ENCODE data around the gene OXA1L. TPM values are rescaled to one million over a fixed set of nuclear protein-coding genes. Genes with fewer than 3 reads are reported as not detected.

The OXA1L gene
- total and polyA plus RNA-seq, 4 donors: 53.6 to 106 (median 61.8) TPM

GRCh38 chr14:22814373-22814772, 47.9 kb downstream of the OXA1L start:
- no peak for TF ChIP-seq FOXA1 (IDR thresholded peaks at IDR 0.05)
- no peak for TF ChIP-seq RAD21 (IDR thresholded peaks at IDR 0.05)
- TF ChIP-seq EGR1 (IDR thresholded peaks at IDR 0.05; ENCODE audit: low read depth in 2 of 2): no peak
- no peak for TF ChIP-seq NR2F2 (IDR thresholded peaks at IDR 0.05)
- no peak for TF ChIP-seq GABPA (IDR thresholded peaks at IDR 0.05 in 1 of 2, conservative IDR thresholded peaks at IDR 0.05 in 1 of 2)
- TF ChIP-seq HNF4A (conservative IDR thresholded peaks at IDR 0.05): no peak

GRCh38 chr14:22814941-22815713, 48.6 kb downstream of the OXA1L start, which contains the start of gene SLC7A7:
Gene SLC7A7, minus strand, starts transcription at chr14:22815435. Its CDS starts 2,037 bp downstream, at chr14:22813398.
- TF ChIP-seq HNF4G (IDR thresholded peaks at IDR 0.05) (no peak), HNF4A (conservative IDR thresholded peaks at IDR 0.05) (peak in 1 of 2 donors; percentile 24), FOXA2 (IDR thresholded peaks at IDR 0.05) (no peak)
- Histone ChIP-seq H3K4me1 (ENCODE audit: control insufficient read depth in 4 of 4, insufficient read depth in 4 of 4, low read length in 3 of 4) (peaks cover 0 to 7% (median 3%) of the 10 kb centered on the region in 4 donors), H3K4me3 (ENCODE audit: low read depth in 1 of 3, low read length in 3 of 3) (peak within 1 kb of the TSS in 1 of 3 donors; percentile 27), H3K9me3 (ENCODE audit: control insufficient read depth in 4 of 4, low read length in 3 of 4) (no peaks in the 10 kb centered on the region), H3K27me3 (ENCODE audit: control insufficient read depth in 4 of 4, insufficient read depth in 4 of 4, low read length in 3 of 4) (no peaks in the 10 kb centered on the region), H3K27ac (ENCODE audit: low read depth in 1 of 2, low read length in 2 of 2) (peak within 1 kb of the TSS in 1 of 2 donors; percentile 39), H3K36me3 (ENCODE audit: control insufficient read depth in 4 of 4, insufficient read depth in 3 of 4, low read depth in 1 of 4, low read length in 3 of 4) (no peaks in the 10 kb centered on the region), H3K9ac (ENCODE audit: low read depth in 1 of 2, low read length in 2 of 2) (peak within 1 kb of the TSS in 1 of 2 donors; percentile 31)
- 44% methylated on average over 10 of the region's 10 CpGs for WGBS
- no peak for DNase-seq (ENCODE audit: low spot score)

More at GRCh38 chr14:22814373-22814772, 47.9 kb downstream of the OXA1L start:
- Histone ChIP-seq H3K27me3 (ENCODE audit: control insufficient read depth in 4 of 4, insufficient read depth in 4 of 4, low read length in 3 of 4) (no peaks in the 10 kb centered on the region), H3K9ac (ENCODE audit: low read depth in 1 of 2, low read length in 2 of 2) (no peak overlapping the region), H3K4me1 (ENCODE audit: control insufficient read depth in 4 of 4, insufficient read depth in 4 of 4, low read length in 3 of 4) (no peaks in the 10 kb centered on the region), H3K36me3 (ENCODE audit: control insufficient read depth in 4 of 4, insufficient read depth in 3 of 4, low read depth in 1 of 4, low read length in 3 of 4) (no peaks in the 10 kb centered on the region), H3K4me3 (ENCODE audit: low read depth in 1 of 3, low read length in 3 of 3) (peak overlapping the region in 1 of 3 donors; percentile 27), H3K27ac (ENCODE audit: low read depth in 1 of 2, low read length in 2 of 2) (no peak overlapping the region), H3K9me3 (ENCODE audit: control insufficient read depth in 4 of 4, low read length in 3 of 4) (no peaks in the 10 kb centered on the region)
- no peak for DNase-seq (ENCODE audit: low spot score)
- WGBS: 75% methylated on average over 7 of the region's 7 CpGs

DNA sequence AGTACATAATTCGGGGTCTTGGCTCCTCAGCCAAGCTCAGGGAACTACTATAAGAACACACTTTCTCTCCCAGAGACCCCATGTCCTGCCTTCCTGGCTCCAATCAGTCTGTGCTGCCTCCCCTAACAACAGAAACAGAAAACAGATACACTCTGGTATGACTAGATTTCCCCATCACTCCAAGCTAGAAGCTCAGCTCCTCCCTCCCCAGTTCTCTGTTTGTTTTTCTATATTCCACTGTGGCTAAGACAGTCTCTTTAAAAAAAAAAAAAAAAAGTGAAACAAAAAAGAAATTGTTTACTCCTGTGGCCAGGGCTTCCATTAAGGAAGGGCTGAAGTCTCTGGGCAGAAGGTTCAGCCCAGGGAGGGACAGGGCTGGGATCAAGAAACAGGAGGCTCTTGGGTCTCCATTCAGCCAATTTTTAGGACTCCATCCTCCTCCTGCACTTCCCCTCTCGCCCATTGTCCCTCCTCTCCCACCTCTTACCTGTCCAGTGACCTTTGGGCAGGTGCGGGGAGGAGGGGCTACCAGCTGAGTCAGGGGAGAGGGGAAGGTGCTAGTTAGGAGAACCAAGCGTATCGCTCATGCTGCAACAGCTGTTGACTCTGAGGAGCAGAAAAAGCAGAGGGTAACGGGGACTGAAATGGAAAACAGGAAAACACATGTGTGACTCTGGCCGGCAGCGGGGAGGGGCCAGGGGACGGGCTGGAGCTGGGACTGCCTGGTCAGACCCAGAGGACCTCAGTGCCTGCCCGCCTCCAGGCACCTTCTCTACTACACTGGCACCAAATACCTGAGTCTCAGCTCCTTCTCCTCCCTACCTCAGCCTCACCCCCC, 52.9 kb downstream of the OXA1L start:
- Histone ChIP-seq H3K27ac (ENCODE audit: low read depth in 1 of 2, low read length in 2 of 2) (peak overlapping the region; percentile 67 to 80), H3K9me3 (ENCODE audit: control insufficient read depth in 4 of 4, low read length in 3 of 4) (no peaks in the 10 kb centered on the region), H3K27me3 (ENCODE audit: control insufficient read depth in 4 of 4, insufficient read depth in 4 of 4, low read length in 3 of 4) (no peaks in the 10 kb centered on the region), H3K36me3 (ENCODE audit: control insufficient read depth in 4 of 4, insufficient read depth in 3 of 4, low read depth in 1 of 4, low read length in 3 of 4) (no peaks in the 10 kb centered on the region), H3K4me3 (ENCODE audit: low read depth in 1 of 3, low read length in 3 of 3) (peak overlapping the region in 2 of 3 donors; percentile 14 to 24), H3K9ac (ENCODE audit: low read depth in 1 of 2, low read length in 2 of 2) (peak overlapping the region; percentile 33 to 37), H3K4me1 (ENCODE audit: control insufficient read depth in 4 of 4, insufficient read depth in 4 of 4, low read length in 3 of 4) (peaks cover 0 to 20% (median 9%) of the 10 kb centered on the region in 4 donors)
- TF ChIP-seq SP1 (IDR thresholded peaks at IDR 0.05) (peak; percentile 14), FOXA1 (IDR thresholded peaks at IDR 0.05) (no peak)
- DNase-seq (ENCODE audit: low spot score): no peak
- 20% methylated on average over 10 of the region's 10 CpGs for WGBS

DNA sequence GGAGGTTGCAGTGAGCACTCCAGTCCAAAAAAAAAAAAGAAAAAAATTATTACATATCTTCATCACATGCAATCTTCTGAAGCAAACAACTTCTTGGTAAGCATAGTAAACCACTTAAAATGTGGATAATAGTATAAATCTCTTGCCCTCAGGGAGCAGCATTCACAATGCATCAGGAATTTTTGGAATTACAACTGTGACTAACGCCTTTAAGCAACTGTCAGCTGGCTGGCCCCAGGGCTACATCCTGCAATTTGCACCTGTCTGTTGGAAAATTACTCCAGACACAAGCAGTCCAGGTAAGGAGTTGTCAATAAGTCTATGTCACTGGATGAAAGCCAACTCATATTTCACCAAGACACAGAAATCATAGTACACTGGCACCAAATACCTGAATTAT, 54.2 kb downstream of the OXA1L start:
- H3K9me3 ChIP-seq (ENCODE audit: control insufficient read depth in 4 of 4, low read length in 3 of 4): no peaks in the 10 kb centered on the region
- no peak overlapping the region for H3K4me3 ChIP-seq (ENCODE audit: low read depth in 1 of 3, low read length in 3 of 3)
- H3K36me3 ChIP-seq (ENCODE audit: control insufficient read depth in 4 of 4, insufficient read depth in 3 of 4, low read depth in 1 of 4, low read length in 3 of 4): no peaks in the 10 kb centered on the region
- no peak for DNase-seq (ENCODE audit: low spot score)
- H3K27ac ChIP-seq (ENCODE audit: low read depth in 1 of 2, low read length in 2 of 2): no peak overlapping the region
- 79% methylated on average over 1 of the region's 1 CpG for WGBS
- H3K9ac ChIP-seq (ENCODE audit: low read depth in 1 of 2, low read length in 2 of 2): no peak overlapping the region
- H3K4me1 ChIP-seq (ENCODE audit: control insufficient read depth in 4 of 4, insufficient read depth in 4 of 4, low read length in 3 of 4): peaks cover 0 to 20% (median 9%) of the 10 kb centered on the region in 4 donors
- no peaks in the 10 kb centered on the region for H3K27me3 ChIP-seq (ENCODE audit: control insufficient read depth in 4 of 4, insufficient read depth in 4 of 4, low read length in 3 of 4)
- TF ChIP-seq YY1 (IDR thresholded peaks at IDR 0.05) (no peak), NR2F2 (IDR thresholded peaks at IDR 0.05) (no peak), GABPA (IDR thresholded peaks at IDR 0.05 in 1 of 2, conservative IDR thresholded peaks at IDR 0.05 in 1 of 2) (no peak), HNF4G (IDR thresholded peaks at IDR 0.05) (no peak), FOXA1 (IDR thresholded peaks at IDR 0.05) (no peak), RAD21 (IDR thresholded peaks at IDR 0.05) (no peak), EGR1 (IDR thresholded peaks at IDR 0.05; ENCODE audit: low read depth in 2 of 2) (no peak), ATF3 (IDR thresholded peaks at IDR 0.05) (no peak), FOXA2 (IDR thresholded peaks at IDR 0.05) (no peak), HNF4A (conservative IDR thresholded peaks at IDR 0.05) (no peak), TAF1 (conservative IDR thresholded peaks at IDR 0.05) (no peak)
- TF ChIP-seq, protein P1, sequence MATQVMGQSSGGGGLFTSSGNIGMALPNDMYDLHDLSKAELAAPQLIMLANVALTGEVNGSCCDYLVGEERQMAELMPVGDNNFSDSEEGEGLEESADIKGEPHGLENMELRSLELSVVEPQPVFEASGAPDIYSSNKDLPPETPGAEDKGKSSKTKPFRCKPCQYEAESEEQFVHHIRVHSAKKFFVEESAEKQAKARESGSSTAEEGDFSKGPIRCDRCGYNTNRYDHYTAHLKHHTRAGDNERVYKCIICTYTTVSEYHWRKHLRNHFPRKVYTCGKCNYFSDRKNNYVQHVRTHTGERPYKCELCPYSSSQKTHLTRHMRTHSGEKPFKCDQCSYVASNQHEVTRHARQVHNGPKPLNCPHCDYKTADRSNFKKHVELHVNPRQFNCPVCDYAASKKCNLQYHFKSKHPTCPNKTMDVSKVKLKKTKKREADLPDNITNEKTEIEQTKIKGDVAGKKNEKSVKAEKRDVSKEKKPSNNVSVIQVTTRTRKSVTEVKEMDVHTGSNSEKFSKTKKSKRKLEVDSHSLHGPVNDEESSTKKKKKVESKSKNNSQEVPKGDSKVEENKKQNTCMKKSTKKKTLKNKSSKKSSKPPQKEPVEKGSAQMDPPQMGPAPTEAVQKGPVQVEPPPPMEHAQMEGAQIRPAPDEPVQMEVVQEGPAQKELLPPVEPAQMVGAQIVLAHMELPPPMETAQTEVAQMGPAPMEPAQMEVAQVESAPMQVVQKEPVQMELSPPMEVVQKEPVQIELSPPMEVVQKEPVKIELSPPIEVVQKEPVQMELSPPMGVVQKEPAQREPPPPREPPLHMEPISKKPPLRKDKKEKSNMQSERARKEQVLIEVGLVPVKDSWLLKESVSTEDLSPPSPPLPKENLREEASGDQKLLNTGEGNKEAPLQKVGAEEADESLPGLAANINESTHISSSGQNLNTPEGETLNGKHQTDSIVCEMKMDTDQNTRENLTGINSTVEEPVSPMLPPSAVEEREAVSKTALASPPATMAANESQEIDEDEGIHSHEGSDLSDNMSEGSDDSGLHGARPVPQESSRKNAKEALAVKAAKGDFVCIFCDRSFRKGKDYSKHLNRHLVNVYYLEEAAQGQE (IDR thresholded peaks at IDR 0.05): no peak
- TF ChIP-seq, protein P2, sequence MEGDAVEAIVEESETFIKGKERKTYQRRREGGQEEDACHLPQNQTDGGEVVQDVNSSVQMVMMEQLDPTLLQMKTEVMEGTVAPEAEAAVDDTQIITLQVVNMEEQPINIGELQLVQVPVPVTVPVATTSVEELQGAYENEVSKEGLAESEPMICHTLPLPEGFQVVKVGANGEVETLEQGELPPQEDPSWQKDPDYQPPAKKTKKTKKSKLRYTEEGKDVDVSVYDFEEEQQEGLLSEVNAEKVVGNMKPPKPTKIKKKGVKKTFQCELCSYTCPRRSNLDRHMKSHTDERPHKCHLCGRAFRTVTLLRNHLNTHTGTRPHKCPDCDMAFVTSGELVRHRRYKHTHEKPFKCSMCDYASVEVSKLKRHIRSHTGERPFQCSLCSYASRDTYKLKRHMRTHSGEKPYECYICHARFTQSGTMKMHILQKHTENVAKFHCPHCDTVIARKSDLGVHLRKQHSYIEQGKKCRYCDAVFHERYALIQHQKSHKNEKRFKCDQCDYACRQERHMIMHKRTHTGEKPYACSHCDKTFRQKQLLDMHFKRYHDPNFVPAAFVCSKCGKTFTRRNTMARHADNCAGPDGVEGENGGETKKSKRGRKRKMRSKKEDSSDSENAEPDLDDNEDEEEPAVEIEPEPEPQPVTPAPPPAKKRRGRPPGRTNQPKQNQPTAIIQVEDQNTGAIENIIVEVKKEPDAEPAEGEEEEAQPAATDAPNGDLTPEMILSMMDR (IDR thresholded peaks at IDR 0.05; ENCODE audit: low read depth, low read length, missing input control): no peak
